NCI-H82 treated with DMSO at 0.1 percent for 48 hours (cell line): ENCODE data around the gene GOLGA7B.
"Not testable (repeated sequence)": the region's sequence is repeated elsewhere in the genome, so short reads cannot be mapped to it uniquely, and the experiment has no call there.

Source experiments
- DNase-seq: peaks from one replicate; lab custom pipeline; 2025; ENCODE audit not compliant: unreplicated experiment; lab: John Stamatoyannopoulos, UW

Gene GOLGA7B

GRCh38 chr10:97830064-97830463 is 19.6 kb upstream of the GOLGA7B start:
- DNase-seq: no peak

GRCh38 chr10:97831259-97831658 is 18.4 kb upstream of the GOLGA7B start:
- DNase-seq: no peak

- DNase-seq: no peak
Observed at GRCh38 chr10:97836446-97836845, 13.2 kb upstream of the GOLGA7B start.

GRCh38 chr10:97838091-97838490 is 11.6 kb upstream of the GOLGA7B start:
- DNase-seq: no peak

- DNase-seq: not testable (repeated sequence)
Observed at GRCh38 chr10:97841166-97841565, 8.5 kb upstream of the GOLGA7B start.

- not testable (repeated sequence) for DNase-seq
Observed at GRCh38 chr10:97842114-97842513, 7.5 kb upstream of the GOLGA7B start.

- no peak for DNase-seq
Observed at GRCh38 chr10:97842656-97843280, 6.9 kb upstream of the GOLGA7B start.

GRCh38 chr10:97843281-97843671 is 6.4 kb upstream of the GOLGA7B start:
- DNase-seq: no peak

- not testable (repeated sequence) for DNase-seq
Observed at GRCh38 chr10:97843972-97844371, 5.7 kb upstream of the GOLGA7B start.

GRCh38 chr10:97844678-97845077 is 5.0 kb upstream of the GOLGA7B start:
- no peak for DNase-seq

GRCh38 chr10:97849103-97849686 is 448 bp upstream of the GOLGA7B start:
- DNase-seq: no peak

- no peak for DNase-seq
Observed at GRCh38 chr10:97850446-97850845, 803 bp downstream of the GOLGA7B start.

GRCh38 chr10:97851341-97852001 is 1.8 kb downstream of the GOLGA7B start:
- DNase-seq: no peak

- no peak for DNase-seq
Observed at GRCh38 chr10:97852277-97852676, 2.6 kb downstream of the GOLGA7B start.

GRCh38 chr10:97852840-97853405 is 3.3 kb downstream of the GOLGA7B start:
- DNase-seq: no peak

- DNase-seq: no peak
Observed at GRCh38 chr10:97854743-97855142, 5.1 kb downstream of the GOLGA7B start.

- DNase-seq: no peak
Observed at GRCh38 chr10:97858001-97858439, 8.4 kb downstream of the GOLGA7B start.

- no peak for DNase-seq
Observed at GRCh38 chr10:97861097-97861750, 11.6 kb downstream of the GOLGA7B start.

GRCh38 chr10:97861924-97862323 is 12.3 kb downstream of the GOLGA7B start:
- DNase-seq: no peak

- no peak for DNase-seq
Observed at GRCh38 chr10:97863808-97864207, 14.2 kb downstream of the GOLGA7B start.

GRCh38 chr10:97865488-97865887 is 15.8 kb downstream of the GOLGA7B start:
- DNase-seq: no peak
